Measurements from ENCODE around the gene ZNRF3.

DNA sequence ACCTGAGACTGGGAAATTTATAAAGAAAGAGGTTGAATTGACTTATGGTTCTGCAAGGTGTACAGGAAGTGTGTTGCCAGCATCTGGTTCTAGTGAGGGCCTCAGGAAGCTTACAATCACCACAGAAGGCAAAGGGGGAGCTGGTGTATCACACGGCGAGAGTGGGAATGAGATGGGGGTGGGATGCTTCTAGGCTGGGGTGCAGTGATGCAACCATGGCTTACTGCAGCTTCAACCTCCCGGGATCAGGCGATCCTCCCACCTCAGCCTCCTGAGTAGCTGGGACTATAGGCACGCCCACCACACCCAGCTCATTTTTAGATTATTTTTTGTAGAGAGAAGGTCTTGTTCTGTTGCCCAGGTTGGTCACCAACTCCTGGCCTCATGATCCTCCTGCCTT lies 117.3 kb downstream of the ZNRF3 start:
- no peak for TF ChIP-seq POLR2AphosphoS5 (IDR thresholded peaks at IDR 0.05; ENCODE audit: low read depth, low read length)
- TF ChIP-seq SPI1 (IDR thresholded peaks at IDR 0.05; ENCODE audit: low read depth, low read length): no peak
- no peak for TF ChIP-seq POLR2A (IDR thresholded peaks at IDR 0.05; ENCODE audit: low read depth, low read length)
- no peak for TF ChIP-seq TAF1 (IDR thresholded peaks at IDR 0.05; ENCODE audit: low read depth, low read length)
